SK-N-SH (cell line): ENCODE results near the gene KLC1. TPM values are rescaled to one million over a fixed set of nuclear protein-coding genes. Genes with fewer than 3 reads are reported as not detected.
A peak's percentile ranks its signal among the peaks of the same experiment; 100 is the strongest.

ENCODE experiments used
- CTCF ChIA-PET: fragments of 300-600, 350-600 bp; formaldehyde crosslinking; extraction: SDS; loops from one replicate; lab custom pipeline; 2021; lab: Yijun Ruan, JAX
- POLR2A ChIA-PET: fragments of 350-600 bp; sonication (Branson Sonifier 250); formaldehyde crosslinking; extraction: SDS; loops from one replicate; lab custom pipeline; 2020; ENCODE audit warnings: antibody characterized with exemption, inconsistent platforms; lab: Yijun Ruan, JAX
- DNase-seq: peaks from one replicate; pipeline ENCODE4 v3.0.0; 2012
- H2AFZ ChIP-seq: fragments of 200-600 bp; sonication (generic); 2 replicates; pipeline ENCODE4 v1.8.1; 2016; ENCODE audit warnings: antibody characterized with exemption, mild to moderate bottlenecking, low read depth
- H3F3A ChIP-seq: fragments of 200-600 bp; sonication (generic); replicated peaks from 2 replicates; pipeline ENCODE3; 2016; ENCODE audit warnings: antibody characterized with exemption, mild to moderate bottlenecking; ENCODE audit not compliant: insufficient read depth
- H3K27ac ChIP-seq, 2 experiments: fragments of 200-500 bp in 1 of 2; fragments of 200-600 bp in 1 of 2; sonication (Bioruptor generic) in 1 of 2; sonication (generic), shearing (Covaris generic) in 1 of 2; 2 replicates each; pipeline versions ENCODE4 v1.5.1 to v1.6.1; 2014 to 2016; ENCODE audit warnings: low read depth in 2 of 2, inconsistent platforms in 1 of 2, low read length in 1 of 2, mild to moderate bottlenecking in 1 of 2, mixed read lengths in 1 of 2
- H3K27me3 ChIP-seq: fragments of 200-600 bp; sonication (generic), shearing (Covaris generic); 2 replicates; pipeline ENCODE4 v1.6.1; 2016; ENCODE audit warnings: mixed run types; ENCODE audit not compliant: insufficient read depth
- H3K36me3 ChIP-seq, 2 experiments: fragments of 200-500 bp in 1 of 2; fragments of 200-600 bp in 1 of 2; sonication (Bioruptor generic) in 1 of 2; sonication (generic) in 1 of 2; replicated peaks in 1 of 2; 2 replicates each; pipeline versions ENCODE3 to v1.5.1; 2014 to 2016; ENCODE audit warnings: low read length in 1 of 2, mild to moderate bottlenecking in 1 of 2; ENCODE audit not compliant: insufficient read depth in 2 of 2, control insufficient read depth in 1 of 2
- H3K4me1 ChIP-seq, 2 experiments: fragments of 200-500 bp in 1 of 2; fragments of 200-600 bp in 1 of 2; sonication (Bioruptor generic) in 1 of 2; sonication (generic), shearing (Covaris generic) in 1 of 2; 2 replicates each; pipeline versions ENCODE4 v1.5.1 to v1.6.1; 2014 to 2016; ENCODE audit warnings: low read depth in 1 of 2, low read length in 1 of 2, mixed run types in 1 of 2; ENCODE audit not compliant: insufficient read depth in 2 of 2, control insufficient read depth in 1 of 2
- H3K4me2 ChIP-seq: fragments of 200-600 bp; sonication (generic), shearing (Covaris generic); 2 replicates; pipeline ENCODE4 v1.6.1; 2017; ENCODE audit warnings: mixed run types
- H3K4me3 ChIP-seq, 2 experiments: fragments of 200-500 bp in 1 of 2; fragments of 200-600 bp in 1 of 2; sonication (Bioruptor generic) in 1 of 2; sonication (generic), shearing (Covaris generic) in 1 of 2; 2 replicates each; pipeline versions ENCODE4 v1.5.1 to v1.8.1; 2014 to 2016; ENCODE audit warnings: low read depth in 2 of 2, inconsistent platforms in 1 of 2, low read length in 1 of 2, mild to moderate bottlenecking in 1 of 2, mixed read lengths in 1 of 2, moderate library complexity in 1 of 2
- H3K79me2 ChIP-seq: fragments of 200-600 bp; sonication (generic); 2 replicates; pipeline ENCODE4 v1.8.1; 2017; ENCODE audit warnings: mild to moderate bottlenecking; ENCODE audit not compliant: insufficient read depth
- H3K9ac ChIP-seq: fragments of 200-600 bp; sonication (generic); 2 replicates; pipeline ENCODE4 v1.6.1; 2017; ENCODE audit warnings: mixed run types
- H3K9me2 ChIP-seq: fragments of 200-600 bp; sonication (generic); 2 replicates; pipeline ENCODE4 v1.6.1; 2017; ENCODE audit warnings: mixed run types
- H3K9me3 ChIP-seq: fragments of 200-600 bp; sonication (generic); 2 replicates; pipeline ENCODE4 v1.6.1; 2017; ENCODE audit warnings: mixed run types, mild to moderate bottlenecking, moderate library complexity
- H4K20me1 ChIP-seq: fragments of 200-600 bp; sonication (generic); 2 replicates; pipeline ENCODE4 v1.6.1; 2017; ENCODE audit warnings: mild to moderate bottlenecking, mixed run types; ENCODE audit not compliant: insufficient read depth
- EZH2phosphoT487 ChIP-seq: fragments of 200-600 bp; sonication (generic); IDR thresholded peaks from 2 replicates; pipeline ENCODE4 v1.6.1; 2017; ENCODE audit warnings: low read depth, mixed run types, mild to moderate bottlenecking, antibody characterized with exemption, moderate library complexity, borderline replicate concordance
- MXI1 ChIP-seq: IDR thresholded peaks from 2 replicates; pipeline ENCODE4 v1.6.1; 2012; ENCODE audit warnings: mild to moderate bottlenecking, low read depth, low read length, improper control_type of control experiment
- NRF1 ChIP-seq: IDR thresholded peaks from 2 replicates; pipeline ENCODE4 v1.6.1; 2012; ENCODE audit warnings: low read depth, mild to moderate bottlenecking, low read length
- RAD21 ChIP-seq: IDR thresholded peaks from 2 replicates; pipeline ENCODE4 v1.6.1; 2012; ENCODE audit warnings: mild to moderate bottlenecking, low read length
- TAF1 ChIP-seq: IDR thresholded peaks from 2 replicates; pipeline ENCODE4 v1.6.1; 2012; ENCODE audit warnings: low read depth, mild to moderate bottlenecking, low read length, moderate library complexity, borderline replicate concordance
- WGBS: methylation state at CpG from one replicate; pipeline ENCODE4 v1.1.6; 2017; ENCODE audit warnings: low lambda C conversion rate; 5-methylcytosine and 5-hydroxymethylcytosine counted together
- polyA plus RNA-seq, 3 experiments: library from polyadenylated mRNA; depleted of rRNA; stranded (reverse); fragments of >200 nt; gene quantifications; 2 replicates each; pipeline ENCODE4 v1.2.3, GENCODE V29; 2012
- TF ChIP-seq, protein P1 (sequence below): fragments of 150-350 bp; IDR thresholded peaks from 2 replicates; pipeline ENCODE4 v1.6.1; 2017; ENCODE audit warnings: antibody characterized with exemption, low read length, low read depth, borderline replicate concordance
- TF ChIP-seq, protein P2 (sequence below): IDR thresholded peaks from 2 replicates; pipeline ENCODE4 v1.4.0; 2012; ENCODE audit warnings: low read depth, borderline replicate concordance

The KLC1 gene
- polyA plus RNA-seq, 1 of the 3 experiments (the other 2 are of a cell fraction): 308 TPM

- TF ChIP-seq, protein P1, sequence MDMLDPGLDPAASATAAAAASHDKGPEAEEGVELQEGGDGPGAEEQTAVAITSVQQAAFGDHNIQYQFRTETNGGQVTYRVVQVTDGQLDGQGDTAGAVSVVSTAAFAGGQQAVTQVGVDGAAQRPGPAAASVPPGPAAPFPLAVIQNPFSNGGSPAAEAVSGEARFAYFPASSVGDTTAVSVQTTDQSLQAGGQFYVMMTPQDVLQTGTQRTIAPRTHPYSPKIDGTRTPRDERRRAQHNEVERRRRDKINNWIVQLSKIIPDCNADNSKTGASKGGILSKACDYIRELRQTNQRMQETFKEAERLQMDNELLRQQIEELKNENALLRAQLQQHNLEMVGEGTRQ: no peak
- TF ChIP-seq RAD21: no peak
Observed at GRCh38 chr14:103626146-103626850, 2.7 kb upstream of the KLC1 start (continued).

- no peak for DNase-seq
- TF ChIP-seq, protein P2, sequence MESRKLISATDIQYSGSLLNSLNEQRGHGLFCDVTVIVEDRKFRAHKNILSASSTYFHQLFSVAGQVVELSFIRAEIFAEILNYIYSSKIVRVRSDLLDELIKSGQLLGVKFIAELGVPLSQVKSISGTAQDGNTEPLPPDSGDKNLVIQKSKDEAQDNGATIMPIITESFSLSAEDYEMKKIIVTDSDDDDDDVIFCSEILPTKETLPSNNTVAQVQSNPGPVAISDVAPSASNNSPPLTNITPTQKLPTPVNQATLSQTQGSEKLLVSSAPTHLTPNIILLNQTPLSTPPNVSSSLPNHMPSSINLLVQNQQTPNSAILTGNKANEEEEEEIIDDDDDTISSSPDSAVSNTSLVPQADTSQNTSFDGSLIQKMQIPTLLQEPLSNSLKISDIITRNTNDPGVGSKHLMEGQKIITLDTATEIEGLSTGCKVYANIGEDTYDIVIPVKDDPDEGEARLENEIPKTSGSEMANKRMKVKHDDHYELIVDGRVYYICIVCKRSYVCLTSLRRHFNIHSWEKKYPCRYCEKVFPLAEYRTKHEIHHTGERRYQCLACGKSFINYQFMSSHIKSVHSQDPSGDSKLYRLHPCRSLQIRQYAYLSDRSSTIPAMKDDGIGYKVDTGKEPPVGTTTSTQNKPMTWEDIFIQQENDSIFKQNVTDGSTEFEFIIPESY: no peak
- TF ChIP-seq TAF1 (no peak), MXI1 (no peak), EZH2phosphoT487 (no peak), NRF1 (no peak)
- TF ChIP-seq, protein P1: no peak
- Histone ChIP-seq H2AFZ (peak overlapping the region; percentile 89), H3K4me1 (peaks cover 13 to 21% of the 10 kb centered on the region in 2 experiments), H3F3A (peaks cover 17% of the 10 kb centered on the region), H3K27ac (peak overlapping the region; percentile 87 to 93), H4K20me1 (peaks cover 26% of the 10 kb centered on the region), H3K9ac (peak overlapping the region; percentile 88; the same call in 1 of the 2 replicates), H3K9me2 (no peaks in the 10 kb centered on the region), H3K9me3 (no peaks in the 10 kb centered on the region), H3K4me2 (peak overlapping the region; percentile 80; the same call in 1 of the 2 replicates), H3K36me3 (peaks cover 0 to 8% of the 10 kb centered on the region in 2 experiments), H3K27me3 (no peaks in the 10 kb centered on the region), H3K4me3 (no peak overlapping the region), H3K79me2 (peaks cover 38% of the 10 kb centered on the region)
- CTCF ChIA-PET: interaction anchor here (3.1 kb wide), 1 partner anchor 19 kb away, joined by 11 read pairs; no protein-coding TSS in a partner anchor
- WGBS: 95% methylated on average over 12 of the region's 16 CpGs
- POLR2A ChIA-PET: no interaction called here
Observed at GRCh38 chr14:103627073-103628025, 1.7 kb upstream of the KLC1 start.
